ENCODE measurements around the gene DPYSL5.
A peak's percentile ranks its signal among the peaks of the same experiment; 100 is the strongest.

The DPYSL5 gene

DNA sequence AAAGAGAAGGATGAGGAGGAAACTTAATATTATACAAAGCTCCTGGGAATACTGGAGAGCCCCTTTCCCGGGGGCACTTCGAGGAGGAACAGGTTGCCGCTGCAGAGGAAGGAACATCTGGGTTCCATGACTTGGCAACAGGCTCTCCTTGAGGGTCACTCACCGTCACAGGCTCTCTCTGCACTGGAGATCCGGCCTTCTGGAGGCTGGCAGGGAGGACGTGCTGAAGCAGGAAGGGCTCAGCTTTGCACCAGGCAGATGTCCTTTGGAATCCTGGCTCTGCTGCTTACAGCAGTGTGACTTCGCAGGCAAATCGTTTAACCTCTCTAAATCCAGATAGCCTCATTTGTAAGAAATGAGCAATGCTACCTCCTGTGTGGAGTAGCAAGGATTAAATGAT, 2.9 kb upstream of the DPYSL5 start:
- TF ChIP-seq, protein P1, sequence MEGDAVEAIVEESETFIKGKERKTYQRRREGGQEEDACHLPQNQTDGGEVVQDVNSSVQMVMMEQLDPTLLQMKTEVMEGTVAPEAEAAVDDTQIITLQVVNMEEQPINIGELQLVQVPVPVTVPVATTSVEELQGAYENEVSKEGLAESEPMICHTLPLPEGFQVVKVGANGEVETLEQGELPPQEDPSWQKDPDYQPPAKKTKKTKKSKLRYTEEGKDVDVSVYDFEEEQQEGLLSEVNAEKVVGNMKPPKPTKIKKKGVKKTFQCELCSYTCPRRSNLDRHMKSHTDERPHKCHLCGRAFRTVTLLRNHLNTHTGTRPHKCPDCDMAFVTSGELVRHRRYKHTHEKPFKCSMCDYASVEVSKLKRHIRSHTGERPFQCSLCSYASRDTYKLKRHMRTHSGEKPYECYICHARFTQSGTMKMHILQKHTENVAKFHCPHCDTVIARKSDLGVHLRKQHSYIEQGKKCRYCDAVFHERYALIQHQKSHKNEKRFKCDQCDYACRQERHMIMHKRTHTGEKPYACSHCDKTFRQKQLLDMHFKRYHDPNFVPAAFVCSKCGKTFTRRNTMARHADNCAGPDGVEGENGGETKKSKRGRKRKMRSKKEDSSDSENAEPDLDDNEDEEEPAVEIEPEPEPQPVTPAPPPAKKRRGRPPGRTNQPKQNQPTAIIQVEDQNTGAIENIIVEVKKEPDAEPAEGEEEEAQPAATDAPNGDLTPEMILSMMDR (IDR thresholded peaks at IDR 0.05; ENCODE audit: control insufficient read depth, extremely low read depth, insufficient read depth): no peak
- H3K4me3 ChIP-seq (ENCODE audit: low read depth, low read length): no peak overlapping the region

DNA sequence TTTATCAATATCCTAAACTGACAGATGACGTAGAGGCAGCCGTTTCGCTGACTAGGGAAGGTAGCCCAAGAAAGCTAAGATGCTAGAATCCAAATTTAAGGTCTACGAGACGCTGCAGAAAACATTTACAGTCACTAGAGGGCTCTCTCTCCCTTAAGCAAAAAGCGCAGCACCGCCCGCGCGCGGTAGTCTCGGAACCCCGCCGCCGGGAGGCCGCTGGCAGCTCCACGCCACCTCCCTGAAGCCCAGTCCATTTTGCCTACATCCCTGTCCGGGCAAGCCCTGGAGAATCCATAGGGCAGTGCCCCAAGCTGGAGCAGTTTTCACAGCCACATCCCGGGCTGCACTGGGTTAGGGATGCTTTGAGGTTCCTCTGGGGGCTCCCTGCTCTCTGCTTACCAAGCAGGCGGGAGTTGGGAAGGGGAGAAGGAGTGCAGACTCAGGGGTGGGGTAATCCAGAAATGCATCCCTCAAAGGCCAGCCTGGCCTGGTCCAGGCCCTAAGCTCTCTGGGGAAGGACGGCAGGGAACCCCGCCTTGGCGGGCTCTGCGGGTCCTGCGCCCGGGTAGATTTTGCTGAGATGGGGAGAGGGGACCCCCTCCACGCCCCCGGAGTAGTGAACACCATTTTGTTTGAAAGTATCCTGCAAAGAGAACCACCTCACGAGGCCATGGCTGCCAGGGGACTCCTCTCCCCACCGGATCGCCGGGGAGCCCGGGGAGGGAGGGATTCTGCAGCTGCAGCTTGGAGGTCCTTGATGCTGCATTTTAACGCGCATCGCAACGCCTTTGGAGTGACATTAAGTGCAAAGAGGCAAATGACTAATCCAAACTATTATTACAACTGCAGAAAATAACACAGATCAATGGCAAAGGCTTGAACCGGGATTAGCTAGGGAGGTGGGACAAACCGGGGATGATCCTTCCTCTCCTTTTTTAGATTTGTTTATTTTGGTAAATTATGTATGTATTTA, 1.3 kb upstream of the DPYSL5 start:
- no peak overlapping the region for H3K4me3 ChIP-seq (ENCODE audit: low read depth, low read length)
- TF ChIP-seq, protein P1 (IDR thresholded peaks at IDR 0.05; ENCODE audit: control insufficient read depth, extremely low read depth, insufficient read depth): peak; percentile 83

More for the DNA sequence above, 2.9 kb upstream of the DPYSL5 start:
- DNase-seq (ENCODE audit: low read depth): no peak

DNA sequence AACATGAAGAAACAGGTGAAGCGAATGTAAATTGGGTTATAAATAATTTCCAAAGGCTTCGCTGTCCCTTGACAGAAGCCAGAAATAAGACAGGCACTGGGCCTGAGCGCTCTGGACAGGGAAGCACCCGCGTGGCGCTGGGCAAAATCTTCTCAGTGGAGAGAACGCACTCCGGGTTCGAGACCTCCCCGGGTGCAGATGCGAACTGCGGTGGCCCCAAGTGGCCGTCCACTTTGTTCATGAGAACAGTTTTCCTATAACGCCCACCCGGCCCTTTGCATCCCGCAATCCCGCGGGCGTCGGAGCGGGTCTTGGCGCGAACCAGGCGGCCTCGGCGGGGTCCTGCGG, 651 bp upstream of the DPYSL5 start:
- no peak for DNase-seq (ENCODE audit: low read depth)
- H3K4me3 ChIP-seq (ENCODE audit: low read depth, low read length): peak overlapping the region; percentile 53
- TF ChIP-seq, protein P1 (IDR thresholded peaks at IDR 0.05; ENCODE audit: control insufficient read depth, extremely low read depth, insufficient read depth): no peak

More for the DNA sequence above, 1.3 kb upstream of the DPYSL5 start:
- DNase-seq (ENCODE audit: low read depth): peak; percentile 35

DNA sequence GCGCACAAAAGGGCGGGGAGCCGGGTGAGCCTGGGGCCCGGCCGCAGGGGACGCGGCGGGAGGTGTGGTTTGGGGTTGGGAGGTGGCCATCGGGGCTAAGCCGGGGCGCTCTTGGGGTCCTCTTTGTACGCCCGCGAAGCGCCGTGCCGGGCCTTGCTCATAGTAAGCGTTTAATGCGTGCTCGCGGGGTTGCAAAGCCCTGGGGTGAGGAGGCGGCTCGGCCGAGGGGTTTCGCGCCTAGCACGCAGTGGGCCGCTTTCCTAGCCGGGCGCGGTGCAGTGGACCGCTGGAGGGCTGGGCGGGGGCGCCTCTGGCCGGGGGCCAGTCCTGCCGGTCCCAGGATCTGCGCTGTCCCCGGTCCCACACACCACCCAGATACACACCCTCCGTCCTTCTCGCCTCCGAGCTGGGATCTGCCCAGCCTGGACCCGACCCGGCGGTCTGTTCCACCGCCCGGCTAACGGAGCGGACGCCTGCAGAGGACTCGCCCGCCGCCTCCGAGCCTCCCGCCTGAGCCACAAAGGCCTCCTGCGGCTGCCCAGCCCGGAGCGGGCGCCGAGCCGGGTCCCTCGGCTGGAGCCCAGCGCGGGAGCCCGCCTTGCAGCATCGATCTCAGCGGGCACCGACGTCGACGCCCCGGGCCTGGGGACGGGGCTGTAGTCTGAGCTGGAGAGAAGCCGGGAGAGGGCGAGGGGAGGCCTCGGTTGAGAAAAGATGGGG, 564 bp downstream of the DPYSL5 start:
- DNase-seq (ENCODE audit: low read depth): no peak
- peak overlapping the region; percentile 53 for H3K4me3 ChIP-seq (ENCODE audit: low read depth, low read length)
- TF ChIP-seq, protein P1 (IDR thresholded peaks at IDR 0.05; ENCODE audit: control insufficient read depth, extremely low read depth, insufficient read depth): no peak

DNA sequence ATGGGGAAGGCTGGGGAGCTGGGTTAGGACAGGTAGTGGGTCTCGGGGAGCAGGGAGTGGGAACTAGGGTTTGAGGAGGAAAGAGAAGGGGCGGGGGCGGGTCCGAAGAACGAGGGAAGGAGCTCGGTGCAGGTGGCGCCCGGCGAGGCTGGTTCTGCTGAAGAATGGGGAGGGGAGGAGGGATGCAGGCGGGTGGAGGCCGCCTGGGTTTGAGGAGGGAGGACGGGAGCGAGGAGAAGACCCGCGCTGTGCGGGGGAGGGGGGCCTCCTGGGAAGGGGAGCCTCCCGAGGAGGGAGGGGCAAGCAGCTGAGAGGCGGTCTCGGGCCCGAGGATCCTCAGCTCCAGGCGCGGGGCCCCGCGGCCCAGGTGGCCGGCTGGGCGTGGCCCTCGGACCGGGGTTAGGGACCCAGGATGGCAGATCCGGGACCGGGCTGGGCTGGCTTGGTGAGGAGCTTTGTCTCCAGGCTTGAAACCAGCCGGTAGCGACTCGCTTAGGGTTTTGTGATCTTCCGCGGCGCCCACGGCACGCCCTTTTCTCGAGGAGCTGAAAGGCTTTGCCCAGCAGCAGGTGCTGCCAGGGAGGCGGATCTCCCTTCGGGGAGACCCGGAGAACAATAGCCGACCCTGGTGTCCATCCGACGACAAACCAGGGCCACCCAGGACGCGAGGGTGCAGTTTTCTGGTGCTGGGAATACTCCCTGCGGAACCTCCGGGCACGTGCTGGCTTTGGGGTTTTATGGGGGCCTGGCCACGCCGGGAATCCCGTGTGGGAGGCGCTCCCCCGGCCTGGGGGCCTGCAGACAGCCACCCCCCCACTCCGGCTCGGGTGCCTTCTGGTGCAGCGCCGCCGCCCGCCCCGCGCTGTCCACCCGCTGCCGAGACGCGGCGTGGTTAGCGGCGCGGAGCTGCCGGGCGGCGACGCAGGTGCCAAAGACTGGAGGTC, 1.4 kb downstream of the DPYSL5 start:
- TF ChIP-seq, protein P1 (IDR thresholded peaks at IDR 0.05; ENCODE audit: control insufficient read depth, extremely low read depth, insufficient read depth): no peak
- no peak for DNase-seq (ENCODE audit: low read depth)
- no peak overlapping the region for H3K4me3 ChIP-seq (ENCODE audit: low read depth, low read length)

DNA sequence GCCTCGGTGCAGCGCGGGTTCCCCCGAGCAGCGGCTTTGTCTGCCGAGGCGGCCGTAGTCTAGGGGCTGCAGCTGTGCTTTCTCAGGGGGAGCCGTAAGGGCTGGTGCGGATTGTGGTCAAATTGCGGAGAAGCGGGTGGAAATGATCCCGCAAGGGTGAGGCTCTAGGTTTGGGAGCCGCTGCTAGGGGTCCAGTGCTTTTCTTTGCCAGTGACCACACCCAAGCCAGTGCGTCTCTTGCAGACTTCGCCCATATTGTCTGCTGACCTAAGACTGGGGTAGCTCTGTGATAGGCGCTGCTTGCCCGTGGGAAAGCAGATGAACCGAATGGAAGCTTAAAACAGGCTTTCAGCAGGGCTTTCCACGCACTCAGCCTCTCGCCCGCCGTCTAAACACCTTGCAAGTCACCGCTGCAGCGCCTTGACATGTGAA, 2.1 kb downstream of the DPYSL5 start:
- no peak for DNase-seq (ENCODE audit: low read depth)
- TF ChIP-seq, protein P1 (IDR thresholded peaks at IDR 0.05; ENCODE audit: control insufficient read depth, extremely low read depth, insufficient read depth): no peak
- H3K4me3 ChIP-seq (ENCODE audit: low read depth, low read length): no peak overlapping the region

Data from LNCaP clone FGC (cell line).